ENCODE data around the gene SMARCA2.

Gene SMARCA2

GRCh38 chr9:2181792-2182191 is 166.6 kb downstream of the SMARCA2 start:
- no peak overlapping the region for H3K4me3 ChIP-seq (ENCODE audit: low read depth, low read length)
- TF ChIP-seq, protein P1, sequence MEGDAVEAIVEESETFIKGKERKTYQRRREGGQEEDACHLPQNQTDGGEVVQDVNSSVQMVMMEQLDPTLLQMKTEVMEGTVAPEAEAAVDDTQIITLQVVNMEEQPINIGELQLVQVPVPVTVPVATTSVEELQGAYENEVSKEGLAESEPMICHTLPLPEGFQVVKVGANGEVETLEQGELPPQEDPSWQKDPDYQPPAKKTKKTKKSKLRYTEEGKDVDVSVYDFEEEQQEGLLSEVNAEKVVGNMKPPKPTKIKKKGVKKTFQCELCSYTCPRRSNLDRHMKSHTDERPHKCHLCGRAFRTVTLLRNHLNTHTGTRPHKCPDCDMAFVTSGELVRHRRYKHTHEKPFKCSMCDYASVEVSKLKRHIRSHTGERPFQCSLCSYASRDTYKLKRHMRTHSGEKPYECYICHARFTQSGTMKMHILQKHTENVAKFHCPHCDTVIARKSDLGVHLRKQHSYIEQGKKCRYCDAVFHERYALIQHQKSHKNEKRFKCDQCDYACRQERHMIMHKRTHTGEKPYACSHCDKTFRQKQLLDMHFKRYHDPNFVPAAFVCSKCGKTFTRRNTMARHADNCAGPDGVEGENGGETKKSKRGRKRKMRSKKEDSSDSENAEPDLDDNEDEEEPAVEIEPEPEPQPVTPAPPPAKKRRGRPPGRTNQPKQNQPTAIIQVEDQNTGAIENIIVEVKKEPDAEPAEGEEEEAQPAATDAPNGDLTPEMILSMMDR (IDR thresholded peaks at IDR 0.05; ENCODE audit: borderline replicate concordance, insufficient read depth, low read depth, low read length), result peak; percentile 32; the same call in 1 of the 2 replicates

DNA sequence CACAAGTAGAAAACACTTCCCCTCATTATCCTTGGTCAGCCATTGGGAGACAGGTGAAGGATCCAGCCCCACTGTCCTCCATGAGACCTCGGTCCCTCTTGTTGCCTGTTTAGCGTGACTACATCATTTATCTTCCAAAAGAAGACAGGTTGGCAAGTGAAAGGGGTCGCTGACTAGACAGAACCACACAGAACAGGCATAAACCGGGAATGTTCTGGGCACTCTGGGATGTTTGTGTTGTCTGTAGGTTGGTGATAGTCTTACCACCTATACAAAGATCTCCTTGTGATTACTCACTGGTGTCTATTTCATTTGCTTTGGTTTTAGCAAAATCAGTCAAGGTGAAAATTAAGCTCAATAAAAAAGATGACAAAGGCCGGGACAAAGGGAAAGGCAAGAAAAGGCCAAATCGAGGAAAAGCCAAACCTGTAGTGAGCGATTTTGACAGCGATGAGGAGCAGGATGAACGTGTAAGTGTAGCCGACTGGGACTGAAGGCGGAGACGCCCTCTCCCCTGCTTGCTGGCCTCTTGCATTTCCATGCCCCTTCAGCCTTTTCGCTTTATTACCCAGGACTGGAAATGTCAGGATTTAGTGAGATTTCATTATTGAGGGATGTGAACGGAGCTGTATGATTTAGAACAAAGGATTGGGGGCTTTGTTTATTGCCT is 175.9 kb downstream of the SMARCA2 start:
- TF ChIP-seq, protein P1 (IDR thresholded peaks at IDR 0.05; ENCODE audit: borderline replicate concordance, insufficient read depth, low read depth, low read length), result no peak
- no peak overlapping the region for H3K4me3 ChIP-seq (ENCODE audit: low read depth, low read length)

- H3K4me3 ChIP-seq (ENCODE audit: low read depth, low read length), result no peak overlapping the region
- TF ChIP-seq, protein P1 (IDR thresholded peaks at IDR 0.05; ENCODE audit: borderline replicate concordance, insufficient read depth, low read depth, low read length), result no peak
These were observed 176.4 kb downstream of the SMARCA2 start for GRCh38 chr9:2191609-2191972.

GRCh38 chr9:2192356-2192979 is 177.3 kb downstream of the SMARCA2 start:
- TF ChIP-seq, protein P1 (IDR thresholded peaks at IDR 0.05; ENCODE audit: borderline replicate concordance, insufficient read depth, low read depth, low read length), result no peak
- no peak overlapping the region for H3K4me3 ChIP-seq (ENCODE audit: low read depth, low read length)

DNA sequence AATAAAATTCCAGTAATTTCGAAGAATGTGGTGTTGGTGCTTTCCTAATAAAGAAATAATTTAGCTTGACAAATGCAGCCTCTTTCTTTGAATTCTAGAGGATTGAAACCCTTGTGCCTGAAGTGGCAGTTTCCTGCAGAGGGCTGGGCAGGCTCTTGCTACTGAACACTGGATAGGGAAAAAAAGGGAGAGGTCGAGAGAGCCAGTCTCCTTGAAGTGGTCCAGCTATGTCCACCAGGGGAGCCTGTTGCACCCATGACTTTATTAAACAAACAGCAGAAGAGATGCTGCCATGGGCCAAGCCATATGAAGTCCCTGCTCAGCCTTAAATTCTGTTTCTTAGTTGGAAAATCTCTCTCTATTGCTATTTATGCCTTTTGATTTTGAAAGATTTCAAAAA is 178.4 kb downstream of the SMARCA2 start:
- TF ChIP-seq, protein P1 (IDR thresholded peaks at IDR 0.05; ENCODE audit: borderline replicate concordance, insufficient read depth, low read depth, low read length), result no peak

DNA sequence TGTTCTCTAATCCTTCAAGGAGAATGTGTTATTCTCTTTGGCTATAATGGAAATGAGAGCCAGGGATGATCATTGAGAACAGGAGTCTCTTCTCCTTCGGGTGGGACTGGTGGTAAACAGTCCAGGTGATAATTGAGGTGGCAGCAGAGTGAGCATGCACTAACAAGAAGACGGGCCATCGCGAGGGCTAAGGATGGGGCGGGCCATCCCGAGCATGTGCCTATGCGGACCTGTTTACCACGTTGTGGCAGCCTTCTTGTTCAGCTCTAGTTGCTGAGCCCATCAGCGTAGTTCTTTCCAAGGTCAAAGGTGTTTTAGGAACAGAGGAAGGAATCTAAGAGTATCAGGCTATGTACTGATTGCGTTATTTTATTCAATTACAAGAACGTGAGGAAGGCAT is 180.1 kb downstream of the SMARCA2 start:
- no peak overlapping the region for H3K4me3 ChIP-seq (ENCODE audit: low read depth, low read length)
- TF ChIP-seq, protein P1 (IDR thresholded peaks at IDR 0.05; ENCODE audit: borderline replicate concordance, insufficient read depth, low read depth, low read length), result no peak

More for the DNA sequence above, 178.4 kb downstream of the SMARCA2 start:
- H3K4me3 ChIP-seq (ENCODE audit: low read depth, low read length), result no peak overlapping the region

DNA sequence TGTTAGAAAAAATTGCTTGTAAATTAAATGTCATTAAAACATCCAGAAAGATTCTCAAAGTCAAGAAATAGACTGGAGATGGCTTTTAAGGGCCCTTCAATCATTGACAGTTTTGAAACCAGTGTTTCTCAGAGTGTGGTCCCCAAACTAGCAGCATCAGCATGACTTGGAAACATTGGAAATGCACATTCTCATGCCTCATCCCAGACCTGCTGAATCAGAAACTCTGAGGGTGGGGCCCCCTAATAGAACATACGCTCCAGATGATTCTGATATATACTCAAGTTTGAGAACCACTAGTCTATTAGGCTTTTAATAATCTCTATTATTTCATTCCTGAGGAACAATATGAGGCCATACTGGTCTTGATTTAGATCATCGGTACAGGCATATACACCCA is 181.6 kb downstream of the SMARCA2 start:
- TF ChIP-seq, protein P1 (IDR thresholded peaks at IDR 0.05; ENCODE audit: borderline replicate concordance, insufficient read depth, low read depth, low read length), result no peak
- no peak overlapping the region for H3K4me3 ChIP-seq (ENCODE audit: low read depth, low read length)
